Sigmoid colon (tissue), 7 donors: ENCODE measurements around the gene DZIP1. TPM values are rescaled to one million over a fixed set of nuclear protein-coding genes. Genes with fewer than 3 reads are reported as not detected.

Experiments
- DNase-seq: peaks from one replicate; pipeline ENCODE4 v3.0.0-alpha.2; 2019
- H3K27ac ChIP-seq, 4 donors: fragments of 200-600 bp; sonication (generic); one replicate each; pipeline ENCODE4 v1.5.1; 2016 to 2019; ENCODE audit warnings: mild to moderate bottlenecking in 1 of 4
- H3K27me3 ChIP-seq, 3 donors: fragments of 200-600 bp; sonication (generic); one replicate each; pipeline ENCODE4 v1.5.1; 2019; ENCODE audit warnings: mild to moderate bottlenecking in 1 of 3
- H3K36me3 ChIP-seq, 4 donors: fragments of 200-600 bp; sonication (generic); one replicate each; pipeline ENCODE4 v1.5.1; 2016 to 2019
- H3K4me1 ChIP-seq, 4 donors: fragments of 200-600 bp; sonication (generic); one replicate each; pipeline ENCODE4 v1.5.1; 2017 to 2019
- H3K4me3 ChIP-seq, 4 donors: fragments of 200-600 bp; sonication (generic); one replicate each; pipeline ENCODE4 v1.5.1; 2017 to 2019; ENCODE audit warnings: mild to moderate bottlenecking in 2 of 4, moderate library complexity in 1 of 4
- H3K9me3 ChIP-seq, 4 donors: fragments of 200-600 bp in 3 of 4; sonication (generic) in 3 of 4; one replicate each; pipeline versions ENCODE4 v1.5.1 to v1.6.1; 2013 to 2019
- CTCF ChIP-seq, 4 experiments: fragments of 450-650 bp in 3 of 4; fragments of 200-600 bp in 1 of 4; IDR thresholded peaks; one replicate each; pipeline ENCODE4 v1.5.1; 2016 to 2019; ENCODE audit warnings: antibody characterized with exemption in 4 of 4, mild to moderate bottlenecking in 3 of 4, moderate library complexity in 2 of 4
- EP300 ChIP-seq, 4 donors: sonication (generic); formaldehyde crosslinking; IDR thresholded peaks; one replicate each; pipeline ENCODE4 v1.6.1; 2017; ENCODE audit warnings: antibody characterized with exemption in 4 of 4
- POLR2A ChIP-seq, 2 donors: fragments of 450-650 bp; IDR thresholded peaks; one replicate each; pipeline ENCODE4 v1.6.1; 2016; ENCODE audit warnings: antibody characterized with exemption in 2 of 2, mild to moderate bottlenecking in 2 of 2, moderate library complexity in 2 of 2
- POLR2AphosphoS5 ChIP-seq, 4 donors: sonication (generic); formaldehyde crosslinking; IDR thresholded peaks; one replicate each; pipeline ENCODE4 v1.6.1; 2017; ENCODE audit warnings: antibody characterized with exemption in 4 of 4
- WGBS, 2 donors: extraction: QIAGEN DNeasy Blood & Tissue Kit; methylation state at CpG; one replicate each; pipeline ENCODE4 v1.1.7; 2013; 5-methylcytosine and 5-hydroxymethylcytosine counted together
- intact Hi-C: fragments of 100-400 bp; cut with DNase I; formaldehyde crosslinking; loops from one replicate; pipeline ENCODE4 v1.15.1; 2023
- polyA plus RNA-seq, 3 donors: library from polyadenylated mRNA; stranded (reverse); fragments of 200-250 nt; gene quantifications; one replicate each; pipeline ENCODE4 v1.2.3, GENCODE V29; 2013
- total RNA-seq, 4 donors: library from RNA; depleted of rRNA; stranded (reverse); fragments of >200 nt; gene quantifications; one replicate each; pipeline ENCODE4 v1.1.0, GENCODE V29; 2016
- donor health status: healthy with polysubstance abuse.
- donor health status: Bipolar disorder and iron deficiency.
- donor health status: healthy.

Gene DZIP1
- total and polyA plus RNA-seq, 7 donors, result 1.8 to 41.8 (median 17.5) TPM

DNA sequence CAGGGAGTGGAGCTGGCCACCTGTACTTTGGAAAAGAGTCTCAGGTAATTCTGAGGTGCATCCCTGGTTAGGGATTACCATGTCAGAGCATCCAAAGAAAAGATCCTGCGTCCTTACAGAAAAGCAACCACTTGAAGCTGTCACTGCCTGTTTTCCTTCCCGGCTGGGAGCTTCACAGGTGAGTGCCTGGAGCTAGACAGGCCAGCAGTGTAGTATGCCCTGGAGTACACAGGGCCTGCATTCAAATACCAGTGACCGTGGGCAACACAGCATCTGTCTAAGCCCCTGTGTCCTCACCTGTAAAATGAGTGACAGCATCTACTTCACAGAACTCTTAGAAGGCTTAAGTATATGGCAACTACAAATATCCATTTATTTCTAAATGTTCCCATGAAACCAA, 29.0 kb downstream of the DZIP1 start:
- Histone ChIP-seq H3K4me3 (no peak overlapping the region), H3K4me1 (peaks cover 0 to 3% (median 1%) of the 10 kb centered on the region in 4 donors), H3K27ac (no peak overlapping the region), H3K36me3 (peaks cover 0 to 75% (median 1%) of the 10 kb centered on the region in 4 donors), H3K9me3 (no peaks in the 10 kb centered on the region), H3K27me3 (no peaks in the 10 kb centered on the region)
- intact Hi-C loops, result no loop called here
- TF ChIP-seq CTCF (IDR thresholded peaks at IDR 0.05) (no peak), POLR2A (IDR thresholded peaks at IDR 0.05) (no peak), POLR2AphosphoS5 (IDR thresholded peaks at IDR 0.05) (no peak), EP300 (IDR thresholded peaks at IDR 0.05) (no peak)
- no peak for DNase-seq
- 88 to 93% methylated on average over 3 of the region's 3 CpGs for WGBS, 2 donors

- TF ChIP-seq POLR2AphosphoS5 (IDR thresholded peaks at IDR 0.05) (no peak), EP300 (IDR thresholded peaks at IDR 0.05) (no peak), POLR2A (IDR thresholded peaks at IDR 0.05) (no peak), CTCF (IDR thresholded peaks at IDR 0.05) (no peak)
- no peaks in the 10 kb centered on the region for H3K9me3 ChIP-seq
- no peak overlapping the region for H3K27ac ChIP-seq
- 91% methylated on average over 7 of the region's 7 CpGs for WGBS, 2 donors
- no peaks in the 10 kb centered on the region for H3K4me1 ChIP-seq
- no peak overlapping the region for H3K4me3 ChIP-seq
- no peak for DNase-seq
- H3K36me3 ChIP-seq, result peaks cover 0 to 73% (median 1%) of the 10 kb centered on the region in 4 donors
- H3K27me3 ChIP-seq, result no peaks in the 10 kb centered on the region
- intact Hi-C loops, result no loop called here
These were observed 29.8 kb downstream of the DZIP1 start for GRCh38 chr13:95614641-95615245.

DNA sequence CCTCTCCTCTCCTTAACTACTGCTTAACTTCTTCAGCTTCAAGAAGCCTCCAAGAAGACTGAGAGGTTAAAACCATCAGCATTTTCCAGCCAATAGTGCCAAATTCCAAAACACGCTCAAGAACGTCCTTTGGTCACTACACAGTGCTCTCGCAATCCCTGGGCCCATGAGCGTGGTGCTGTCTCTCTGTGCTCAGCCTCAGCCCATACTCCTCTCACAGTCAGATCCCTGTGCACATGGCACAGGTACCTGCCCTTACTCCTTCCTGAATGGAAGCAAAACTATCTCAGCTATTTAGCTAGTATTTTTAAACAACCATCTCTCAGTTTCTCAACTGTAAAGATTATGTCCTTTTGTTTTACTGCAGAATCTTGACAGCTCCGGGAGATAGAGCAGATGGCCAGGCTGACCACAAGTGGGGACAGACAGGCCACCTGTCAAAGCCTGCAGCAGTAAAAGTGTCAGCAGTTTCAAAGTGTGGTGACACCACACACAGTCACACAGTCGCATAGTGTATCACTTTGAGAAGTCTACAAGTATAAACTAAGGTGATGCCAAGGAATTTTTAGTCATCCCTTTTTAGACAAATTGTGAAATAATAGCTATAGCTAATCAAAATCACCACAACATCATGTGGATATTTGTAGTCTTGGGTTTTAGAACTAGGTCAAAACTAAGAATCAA, 35.7 kb downstream of the DZIP1 start:
- WGBS, 2 donors, result 75 to 84% methylated on average over 6 of the region's 6 CpGs

DNA sequence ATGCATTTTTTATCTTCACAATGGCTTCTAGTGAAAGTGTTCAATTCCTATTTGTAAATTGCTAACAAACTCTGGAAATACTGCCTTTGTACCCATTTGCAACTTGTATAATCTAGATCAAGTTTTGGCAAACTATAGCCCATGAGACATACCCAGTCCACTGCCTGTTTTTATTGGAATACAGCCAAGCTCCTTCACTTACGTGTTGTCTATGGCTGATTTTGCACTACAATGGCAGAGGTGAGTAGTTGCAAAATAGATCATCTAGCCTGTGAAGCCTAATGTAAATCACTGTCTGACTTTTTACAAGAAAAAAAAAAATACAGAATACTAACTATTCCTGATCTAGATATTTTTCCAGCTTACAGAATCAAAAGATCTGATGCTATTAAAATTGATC, 37.1 kb downstream of the DZIP1 start:
- Histone ChIP-seq H3K27ac (no peak overlapping the region), H3K4me3 (no peak overlapping the region), H3K27me3 (no peaks in the 10 kb centered on the region), H3K4me1 (peaks cover 0 to 20% (median 2%) of the 10 kb centered on the region in 4 donors), H3K9me3 (no peaks in the 10 kb centered on the region), H3K36me3 (peaks cover 0 to 29% (median 0%) of the 10 kb centered on the region in 4 donors)
- DNase-seq, result no peak
- TF ChIP-seq CTCF (IDR thresholded peaks at IDR 0.05) (no peak), POLR2AphosphoS5 (IDR thresholded peaks at IDR 0.05) (no peak), POLR2A (IDR thresholded peaks at IDR 0.05) (no peak), EP300 (IDR thresholded peaks at IDR 0.05) (no peak)
- intact Hi-C loops, result no loop called here
- WGBS, 2 donors, result 13 to 55% methylated on average over 1 of the region's 1 CpG

More for the DNA sequence above, 35.7 kb downstream of the DZIP1 start:
- Histone ChIP-seq H3K27me3 (no peaks in the 10 kb centered on the region), H3K36me3 (peaks cover 0 to 34% (median 0%) of the 10 kb centered on the region in 4 donors), H3K4me1 (peaks cover 0 to 19% (median 2%) of the 10 kb centered on the region in 4 donors), H3K4me3 (no peak overlapping the region), H3K9me3 (no peaks in the 10 kb centered on the region), H3K27ac (no peak overlapping the region)
- DNase-seq, result no peak
- TF ChIP-seq CTCF (IDR thresholded peaks at IDR 0.05), result no peak
- TF ChIP-seq POLR2AphosphoS5 (IDR thresholded peaks at IDR 0.05), result no peak
- no peak for TF ChIP-seq EP300 (IDR thresholded peaks at IDR 0.05)
- no peak for TF ChIP-seq POLR2A (IDR thresholded peaks at IDR 0.05)
- intact Hi-C loops, result no loop called here
